GM21515 (cell line): ENCODE data around the gene SLC35E1.
"Not testable (repeated sequence)": the region's sequence is repeated elsewhere in the genome, so short reads cannot be mapped to it uniquely, and the experiment has no call there.

Source experiments
- ATAC-seq: cut with Tn5 transposase; IDR thresholded peaks from one replicate; pipeline ENCODE4 v1.9.1; 2021; ENCODE audit not compliant: unreplicated experiment

The SLC35E1 gene

GRCh38 chr19:16525751-16526481 is 46.3 kb downstream of the SLC35E1 start:
- ATAC-seq, result no peak

- ATAC-seq, result no peak
Observed at GRCh38 chr19:16524991-16525734, 47.1 kb downstream of the SLC35E1 start.

GRCh38 chr19:16522559-16523377 is 49.4 kb downstream of the SLC35E1 start:
- no peak for ATAC-seq

GRCh38 chr19:16521715-16522289 is 50.4 kb downstream of the SLC35E1 start:
- ATAC-seq, result no peak

GRCh38 chr19:16520986-16521624 is 51.1 kb downstream of the SLC35E1 start:
- ATAC-seq, result no peak

- no peak for ATAC-seq
Observed at GRCh38 chr19:16520074-16520973, 51.9 kb downstream of the SLC35E1 start.

GRCh38 chr19:16519230-16519687 is 53.0 kb downstream of the SLC35E1 start:
- no peak for ATAC-seq

GRCh38 chr19:16518483-16519229 is 53.6 kb downstream of the SLC35E1 start:
- ATAC-seq, result no peak

GRCh38 chr19:16518061-16518460 is 54.2 kb downstream of the SLC35E1 start:
- ATAC-seq, result no peak

- ATAC-seq, result no peak
Observed at GRCh38 chr19:16516923-16517610, 55.1 kb downstream of the SLC35E1 start.

GRCh38 chr19:16516381-16516780 is 55.8 kb downstream of the SLC35E1 start:
- no peak for ATAC-seq

GRCh38 chr19:16514383-16515019 is 57.7 kb downstream of the SLC35E1 start:
- no peak for ATAC-seq

- not testable (repeated sequence) for ATAC-seq
Observed at GRCh38 chr19:16512611-16513010, 59.6 kb downstream of the SLC35E1 start.

GRCh38 chr19:16509141-16510061 is 62.8 kb downstream of the SLC35E1 start:
- no peak for ATAC-seq

GRCh38 chr19:16508546-16508945 is 63.7 kb downstream of the SLC35E1 start:
- ATAC-seq, result no peak

GRCh38 chr19:16506961-16507360 is 65.3 kb downstream of the SLC35E1 start:
- ATAC-seq, result no peak

- not testable (repeated sequence) for ATAC-seq
Observed at GRCh38 chr19:16506161-16506560, 66.1 kb downstream of the SLC35E1 start.
